ENCODE data around the gene HOXA9.

Gene HOXA9

DNA sequence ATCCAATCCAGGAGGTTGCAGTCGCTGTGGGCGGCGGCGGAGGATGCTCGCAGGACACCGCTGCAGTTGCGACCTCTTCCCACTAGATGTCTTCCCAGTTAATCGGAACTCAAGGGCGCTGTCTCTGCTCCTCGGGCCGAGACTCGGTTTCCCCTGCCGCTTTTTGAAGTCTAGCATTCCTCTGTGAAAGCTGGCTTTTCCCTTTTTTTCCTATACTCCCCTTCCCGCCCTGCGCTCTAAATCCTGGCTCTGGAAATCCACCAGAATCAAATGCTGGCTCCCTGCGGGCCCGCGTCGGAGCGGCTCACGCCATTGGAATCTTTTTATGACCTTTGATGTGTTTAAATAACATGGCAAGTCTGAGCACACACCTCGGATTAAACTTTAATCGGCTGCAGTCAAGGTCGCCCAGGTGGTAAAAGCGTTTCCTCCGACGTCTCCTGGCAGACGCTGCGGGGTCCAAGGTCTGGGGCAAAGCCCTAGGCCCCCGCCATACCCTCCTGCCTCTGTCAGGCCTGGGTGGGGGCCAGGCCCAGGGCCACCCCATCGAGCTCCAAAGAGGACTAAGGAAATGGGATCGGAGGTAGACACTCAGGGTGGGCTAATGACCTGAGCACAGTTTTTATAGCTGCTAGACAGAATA lies 45.2 kb upstream of the HOXA9 start:
- Histone ChIP-seq H3K27ac (ENCODE audit: extremely low read depth, low read depth, low read length) (no peak overlapping the region), H3K4me1 (ENCODE audit: control insufficient read depth, insufficient read depth, low read length) (peaks cover 8% of the 10 kb centered on the region; the same call in 1 of the 2 replicates)
- CTCF ChIA-PET = interaction anchor here (0.6 to 1.2 kb wide), 10 partner anchors 14 to 564 kb away, joined by 3 to 7 read pairs (median 3); partner anchors contain the start of gene EVX1

DNA sequence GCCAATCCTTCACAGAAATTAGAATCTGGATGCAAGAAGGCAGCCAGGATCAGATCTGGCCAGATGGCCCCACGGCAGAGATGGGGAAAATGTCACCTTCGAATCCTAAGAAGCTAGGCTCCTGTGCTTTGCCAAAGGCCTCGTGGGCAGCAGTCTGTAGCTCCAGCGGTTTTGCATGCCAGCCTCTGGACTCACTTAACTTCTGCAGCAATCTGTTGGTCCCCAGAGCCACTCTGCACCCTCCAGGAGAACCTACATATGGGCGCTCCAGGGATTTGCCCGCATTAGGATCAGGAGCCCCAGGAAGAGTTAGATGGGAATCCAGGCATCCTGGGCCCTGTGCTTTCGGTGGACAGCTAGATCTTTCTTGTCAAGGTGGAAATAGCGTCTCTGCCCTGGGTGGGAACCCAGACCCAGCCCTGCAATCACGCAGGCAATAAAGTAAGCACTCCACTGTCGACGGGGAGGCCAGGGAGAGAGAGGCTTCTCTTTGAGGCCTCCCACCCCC lies 44.6 kb upstream of the HOXA9 start:
- Histone ChIP-seq H3K9me3 (ENCODE audit: control insufficient read depth, insufficient read depth, low read depth, low read length) (no peaks in the 10 kb centered on the region), H3K27ac (ENCODE audit: extremely low read depth, low read depth, low read length) (no peak overlapping the region), H3K36me3 (ENCODE audit: control insufficient read depth in 2 of 2, insufficient read depth in 1 of 2, low read length in 2 of 2) (no peaks in the 10 kb centered on the region), H3K4me1 (ENCODE audit: control insufficient read depth, insufficient read depth, low read length) (peaks cover 8% of the 10 kb centered on the region; the same call in 1 of the 2 replicates), H3K4me3 (ENCODE audit: low read depth, low read length) (no peak overlapping the region)
- ChIA-PET CTCF (interaction anchor here (0.6 to 1.2 kb wide), 6 partner anchors 14 to 1243 kb away, joined by 3 to 5 read pairs (median 3); no protein-coding TSS in a partner anchor), POLR2A (no interaction called here)
- TF ChIP-seq ZNF311 (tag by site-specific recombination; IDR thresholded peaks at IDR 0.05; ENCODE audit: borderline replicate concordance) = no peak
- TF ChIP-seq ZNF423 (tag by site-specific recombination; IDR thresholded peaks at IDR 0.05) = no peak
- TF ChIP-seq ZNF639 (tag by site-specific recombination; IDR thresholded peaks at IDR 0.05) = no peak
- peak; percentile 93 for TF ChIP-seq ZNF335 (tag by site-specific recombination; conservative IDR thresholded peaks at IDR 0.05)
- TF ChIP-seq ZNF169 (tag by site-specific recombination; IDR thresholded peaks at IDR 0.05) = no peak

More for the DNA sequence above, 45.2 kb upstream of the HOXA9 start:
- POLR2A ChIA-PET = no interaction called here
- Histone ChIP-seq H3K4me3 (ENCODE audit: low read depth, low read length) (no peak overlapping the region), H3K36me3 (ENCODE audit: control insufficient read depth in 2 of 2, insufficient read depth in 1 of 2, low read length in 2 of 2) (no peaks in the 10 kb centered on the region), H3K9me3 (ENCODE audit: control insufficient read depth, insufficient read depth, low read depth, low read length) (no peaks in the 10 kb centered on the region)
- TF ChIP-seq ZNF510 (tag by site-specific recombination; IDR thresholded peaks at IDR 0.05; ENCODE audit: insufficient replicate concordance) (no peak), EGR2 (tag by site-specific recombination; IDR thresholded peaks at IDR 0.05; ENCODE audit: low read depth) (0 out of 2 replicates have a peak, but pooled peaks have one; percentile 32), ZFHX2 (tag by site-specific recombination; conservative IDR thresholded peaks at IDR 0.05) (peak; percentile 60), ZNF114 (tag by site-specific recombination; IDR thresholded peaks at IDR 0.05) (no peak), GLIS2 (tag by site-specific recombination; IDR thresholded peaks at IDR 0.05) (no peak), MYNN (tag by site-specific recombination; IDR thresholded peaks at IDR 0.05; ENCODE audit: borderline replicate concordance) (no peak), ZNF311 (tag by site-specific recombination; IDR thresholded peaks at IDR 0.05; ENCODE audit: borderline replicate concordance) (no peak), ZNF654 (tag by site-specific recombination; IDR thresholded peaks at IDR 0.05; ENCODE audit: low read depth) (peak; percentile 4; the same call in 1 of the 2 replicates)

- Histone ChIP-seq H3K4me1 (ENCODE audit: control insufficient read depth, insufficient read depth, low read length) (peaks cover 8% of the 10 kb centered on the region; the same call in 1 of the 2 replicates), H3K4me3 (ENCODE audit: low read depth, low read length) (no peak overlapping the region), H3K36me3 (ENCODE audit: control insufficient read depth in 2 of 2, insufficient read depth in 1 of 2, low read length in 2 of 2) (no peaks in the 10 kb centered on the region), H3K9me3 (ENCODE audit: control insufficient read depth, insufficient read depth, low read depth, low read length) (no peaks in the 10 kb centered on the region), H3K27ac (ENCODE audit: extremely low read depth, low read depth, low read length) (no peak overlapping the region)
- ChIA-PET POLR2A (interaction anchor here (0.6 to 1.0 kb wide), 2 partner anchors 9 to 53 kb away, joined by 3 read pairs; partner anchors contain the start of gene HOXA13), CTCF (interaction anchor here (0.6 to 0.7 kb wide), 3 partner anchors 322 to 398 kb away, joined by 3 read pairs; no protein-coding TSS in a partner anchor)
- no peak for TF ChIP-seq ZNF670 (tag by site-specific recombination; IDR thresholded peaks at IDR 0.05; ENCODE audit: low read depth)
- TF ChIP-seq ZNF701 (tag by site-specific recombination; IDR thresholded peaks at IDR 0.05) = no peak
Observed at GRCh38 chr7:27208998-27209397, 43.7 kb upstream of the HOXA9 start.

- H3K4me1 ChIP-seq (ENCODE audit: control insufficient read depth, insufficient read depth, low read length) = peaks cover 4% of the 10 kb centered on the region; the same call in 1 of the 2 replicates
- POLR2A ChIA-PET = interaction anchor here (0.7 kb wide), 1 partner anchor 12 kb away, joined by 3 read pairs; no protein-coding TSS in a partner anchor
- H3K36me3 ChIP-seq (ENCODE audit: control insufficient read depth in 2 of 2, insufficient read depth in 1 of 2, low read length in 2 of 2) = no peaks in the 10 kb centered on the region
- no peak for TF ChIP-seq ZNF549 (tag by site-specific recombination; IDR thresholded peaks at IDR 0.05)
- TF ChIP-seq ZNF221 (tag by site-specific recombination; IDR thresholded peaks at IDR 0.05; ENCODE audit: borderline replicate concordance) = no peak
- TF ChIP-seq ZSCAN23 (tag by site-specific recombination; IDR thresholded peaks at IDR 0.05) = no peak
- no peak for TF ChIP-seq MEIS1 (CRISPR knock-in tag; IDR thresholded peaks at IDR 0.05; ENCODE audit: borderline replicate concordance)
- TF ChIP-seq ZNF366 (tag by site-specific recombination; conservative IDR thresholded peaks at IDR 0.05) = no peak
- CTCF ChIA-PET = interaction anchor here (0.9 to 1.8 kb wide), 3 partner anchors 10 to 813 kb away, joined by 3 to 6 read pairs (median 5); no protein-coding TSS in a partner anchor
- H3K27ac ChIP-seq (ENCODE audit: extremely low read depth, low read depth, low read length) = no peak overlapping the region
- H3K9me3 ChIP-seq (ENCODE audit: control insufficient read depth, insufficient read depth, low read depth, low read length) = no peaks in the 10 kb centered on the region
- no peak overlapping the region for H3K4me3 ChIP-seq (ENCODE audit: low read depth, low read length)
Observed at GRCh38 chr7:27207348-27207985, 42.1 kb upstream of the HOXA9 start.
